Thyroid gland (tissue), 4 donors: ENCODE measurements around the gene MRPL43. TPM values are rescaled to one million over a fixed set of nuclear protein-coding genes. Genes with fewer than 3 reads are reported as not detected.
A peak's percentile ranks its signal among the peaks of the same experiment; 100 is the strongest.

Source experiments
- DNase-seq, 2 donors: peaks; one replicate each; pipeline ENCODE4 v3.0.0-alpha.2; 2019
- H3K27ac ChIP-seq, 3 donors: fragments of 200-600 bp; sonication (generic); 1 replicate in 2 of 3; 2 replicates in 1 of 3; pipeline ENCODE4 v1.5.1; 2016 to 2019; ENCODE audit warnings: mild to moderate bottlenecking in 1 of 3, moderate library complexity in 1 of 3
- H3K27me3 ChIP-seq: fragments of 200-600 bp; sonication (generic); one replicate; pipeline ENCODE4 v1.5.1; 2019
- H3K36me3 ChIP-seq, 2 donors: fragments of 200-600 bp; sonication (generic); one replicate each; pipeline ENCODE4 v1.5.1; 2016 to 2019
- H3K4me1 ChIP-seq, 2 donors: fragments of 200-600 bp; sonication (generic); one replicate each; pipeline ENCODE4 v1.5.1; 2017 to 2019
- H3K4me3 ChIP-seq, 3 donors: fragments of 200-600 bp; sonication (generic); replicated peaks in 1 of 3; 1 replicate in 2 of 3; 2 replicates in 1 of 3; pipeline ENCODE4 v1.5.1; 2016; ENCODE audit warnings: mild to moderate bottlenecking in 1 of 3
- H3K9me3 ChIP-seq: fragments of 200-600 bp; sonication (generic); one replicate; pipeline ENCODE4 v1.5.1; 2017
- CTCF ChIP-seq, 6 experiments: fragments of 200-600 bp in 3 of 6; fragments of 450-650 bp in 3 of 6; sonication (generic) in 3 of 6; IDR thresholded peaks; one replicate each; pipeline ENCODE4 v1.5.1; 2016 to 2019; ENCODE audit warnings: antibody characterized with exemption in 6 of 6, mild to moderate bottlenecking in 2 of 6, inconsistent platforms in 1 of 6, moderate library complexity in 1 of 6
- POLR2A ChIP-seq, 2 donors: fragments of 450-650 bp; IDR thresholded peaks; one replicate each; pipeline ENCODE4 v1.6.1; 2017; ENCODE audit warnings: antibody characterized with exemption in 2 of 2, mild to moderate bottlenecking in 2 of 2, moderate library complexity in 1 of 2
- WGBS, 2 donors: methylation state at CpG; one replicate each; pipeline ENCODE4 v1.1.5; 2017; 5-methylcytosine and 5-hydroxymethylcytosine counted together
- intact Hi-C: fragments of 100-400 bp; cut with DNase I; formaldehyde crosslinking; loops from one replicate; pipeline ENCODE4 v1.15.1; 2023
- total RNA-seq, 4 donors: library from RNA; depleted of rRNA; stranded (reverse); fragments of >200 nt; gene quantifications; one replicate each; pipeline ENCODE4 v1.2.3, GENCODE V29; 2016

MRPL43 gene
- total RNA-seq, 4 donors from 2014 or later: 86.1 to 178 (median 145) TPM

- DNase-seq: no peak
- H3K36me3 ChIP-seq: peaks cover 4 to 18% of the 10 kb centered on the region in 2 donors
These were observed 710 bp downstream of the MRPL43 start for GRCh38 chr10:100986623-100986951.

GRCh38 chr10:100985336-100985735, 2.0 kb downstream of the MRPL43 start:
- H3K27ac ChIP-seq: no peak overlapping the region
- H3K4me1 ChIP-seq: peaks cover 18 to 26% of the 10 kb centered on the region in 2 donors
- peaks cover 13 to 14% of the 10 kb centered on the region in 2 donors for H3K36me3 ChIP-seq
- intact Hi-C loops: no loop called here
- no peak for TF ChIP-seq POLR2A (IDR thresholded peaks at IDR 0.05)
- no peak for TF ChIP-seq CTCF (IDR thresholded peaks at IDR 0.05)
- H3K27me3 ChIP-seq: no peaks in the 10 kb centered on the region
- DNase-seq: no peak
- H3K9me3 ChIP-seq: no peaks in the 10 kb centered on the region
- WGBS, 2 donors: 72 to 73% methylated on average over 5 of the region's 5 CpGs
- no peak overlapping the region for H3K4me3 ChIP-seq

More at GRCh38 chr10:100986623-100986951, 710 bp downstream of the MRPL43 start:
- Histone ChIP-seq H3K4me3 (peak overlapping the region; percentile 79 to 98 (median 89)), H3K27me3 (no peaks in the 10 kb centered on the region), H3K27ac (peak overlapping the region in 1 of 3 donors; percentile 55), H3K9me3 (no peaks in the 10 kb centered on the region), H3K4me1 (peaks cover 18 to 26% of the 10 kb centered on the region in 2 donors)
- TF ChIP-seq POLR2A (IDR thresholded peaks at IDR 0.05): no peak
- TF ChIP-seq CTCF (IDR thresholded peaks at IDR 0.05): no peak
- WGBS, 2 donors: 24% methylated on average over 17 of the region's 17 CpGs; no CpG with 5 or more reads in 1 of the 2 donors
- intact Hi-C loops: no loop called here

- Histone ChIP-seq H3K27me3 (no peaks in the 10 kb centered on the region), H3K36me3 (peaks cover 13 to 16% of the 10 kb centered on the region in 2 donors), H3K9me3 (no peaks in the 10 kb centered on the region), H3K4me3 (no peak overlapping the region), H3K4me1 (peaks cover 18 to 26% of the 10 kb centered on the region in 2 donors), H3K27ac (no peak overlapping the region)
- DNase-seq: peak in 1 of 2 donors; percentile 2
- no peak for TF ChIP-seq CTCF (IDR thresholded peaks at IDR 0.05)
- WGBS, 2 donors: 87 to 97% methylated on average over 2 of the region's 2 CpGs
- intact Hi-C loops: no loop called here
These were observed 2.6 kb downstream of the MRPL43 start for GRCh38 chr10:100984672-100985177.

GRCh38 chr10:100983868-100984671, 3.2 kb downstream of the MRPL43 start:
- H3K4me1 ChIP-seq: peaks cover 18 to 26% of the 10 kb centered on the region in 2 donors
- no peak for TF ChIP-seq POLR2A (IDR thresholded peaks at IDR 0.05)
- no peak for TF ChIP-seq CTCF (IDR thresholded peaks at IDR 0.05)
- intact Hi-C loops: no loop called here
- no peaks in the 10 kb centered on the region for H3K27me3 ChIP-seq
- WGBS, 2 donors: 85 to 88% methylated on average over 11 to 13 of the region's 13 CpGs
- no peak for DNase-seq
- H3K27ac ChIP-seq: no peak overlapping the region
- H3K9me3 ChIP-seq: no peaks in the 10 kb centered on the region
- H3K36me3 ChIP-seq: peaks cover 13 to 16% of the 10 kb centered on the region in 2 donors
- H3K4me3 ChIP-seq: no peak overlapping the region
